ENCODE data around the gene GRIK2.
"Not testable (repeated sequence)": the region's sequence is repeated elsewhere in the genome, so short reads cannot be mapped to it uniquely, and the experiment has no call there.

Gene GRIK2

DNA sequence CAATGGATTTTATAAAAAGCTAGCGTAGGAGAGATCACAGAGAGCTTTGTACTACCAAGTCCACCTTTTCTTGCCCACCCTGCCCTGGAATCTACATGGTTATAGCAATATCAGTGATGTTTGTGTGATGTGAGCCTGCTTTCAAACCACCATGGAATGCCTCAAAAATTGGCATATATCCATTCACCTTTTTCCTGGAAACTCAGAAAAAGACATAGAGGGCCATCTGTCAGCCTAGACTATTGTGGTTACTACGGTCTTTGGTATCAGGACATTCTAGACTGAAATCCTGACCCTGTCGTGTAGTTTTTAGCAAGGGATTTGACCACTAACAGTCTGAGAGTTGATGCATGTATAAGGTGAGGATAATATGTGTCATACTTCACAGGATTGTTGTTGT is 239.6 kb downstream of the GRIK2 start:
- no peak for DNase-seq (ENCODE audit: low read depth)

- not testable (repeated sequence) for DNase-seq (ENCODE audit: low read depth)
These were observed 245.4 kb downstream of the GRIK2 start for GRCh38 chr6:101638865-101639264.

- no peak for DNase-seq (ENCODE audit: low read depth)
These were observed 246.6 kb downstream of the GRIK2 start for GRCh38 chr6:101640131-101640530.

DNA sequence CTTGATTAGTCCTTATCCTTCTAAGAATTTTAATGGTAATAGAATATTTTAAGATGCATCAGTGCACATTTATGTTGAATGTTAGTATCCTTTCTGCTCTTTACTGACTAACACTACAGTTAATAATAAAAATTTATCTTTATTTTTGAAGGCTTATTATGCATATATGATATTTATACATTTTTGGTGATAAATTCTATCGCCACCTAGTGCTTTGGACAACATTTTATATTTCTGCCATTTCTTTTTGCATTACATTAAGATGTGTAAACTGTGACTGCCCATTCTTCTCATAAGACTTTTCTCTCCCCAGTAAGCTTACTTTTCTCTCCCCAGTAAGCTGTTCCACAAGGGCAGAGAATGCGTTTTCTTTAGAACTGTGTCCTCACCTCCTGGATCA is 252.3 kb downstream of the GRIK2 start:
- no peak for DNase-seq (ENCODE audit: low read depth)

DNA sequence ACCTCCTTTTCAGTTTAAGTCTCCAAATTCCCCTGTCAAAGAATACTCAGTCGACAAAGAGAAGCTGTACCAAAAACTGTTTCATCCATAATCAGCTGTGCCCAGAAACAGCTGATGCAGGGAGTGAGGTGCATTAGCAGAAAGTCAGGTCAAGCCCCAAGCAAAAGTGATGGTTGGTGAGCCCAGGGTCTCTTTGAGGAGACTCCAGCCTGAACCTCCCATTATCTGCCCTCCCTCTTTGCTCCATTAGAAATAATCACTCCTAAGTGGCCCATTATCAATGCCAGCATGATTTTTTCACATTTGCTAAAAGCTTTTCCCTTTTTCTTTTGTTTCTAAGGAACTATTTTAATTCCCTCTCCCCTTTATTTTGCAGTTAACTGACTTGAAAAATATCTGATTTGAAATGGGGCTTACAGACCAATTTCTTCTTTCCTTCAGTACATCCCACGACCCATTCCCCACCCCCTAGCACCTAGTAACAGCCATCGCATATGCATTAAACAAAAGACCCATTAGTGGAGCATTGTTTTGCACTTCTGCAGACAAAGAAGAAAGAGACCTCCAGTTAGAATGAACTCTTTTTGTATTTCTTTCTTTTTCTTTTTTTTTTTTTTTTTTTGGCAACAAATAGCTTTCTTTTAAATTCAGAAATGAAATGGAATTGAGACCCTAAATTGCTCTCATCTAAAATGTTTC is 257.0 kb downstream of the GRIK2 start:
- no peak for DNase-seq (ENCODE audit: low read depth)

- DNase-seq (ENCODE audit: low read depth): no peak
These were observed 258.6 kb downstream of the GRIK2 start for GRCh38 chr6:101652079-101652478.

- no peak for DNase-seq (ENCODE audit: low read depth)
These were observed 261.6 kb downstream of the GRIK2 start for GRCh38 chr6:101655109-101655508.

- no peak for DNase-seq (ENCODE audit: low read depth)
These were observed 268.8 kb downstream of the GRIK2 start for GRCh38 chr6:101662111-101662897.

DNA sequence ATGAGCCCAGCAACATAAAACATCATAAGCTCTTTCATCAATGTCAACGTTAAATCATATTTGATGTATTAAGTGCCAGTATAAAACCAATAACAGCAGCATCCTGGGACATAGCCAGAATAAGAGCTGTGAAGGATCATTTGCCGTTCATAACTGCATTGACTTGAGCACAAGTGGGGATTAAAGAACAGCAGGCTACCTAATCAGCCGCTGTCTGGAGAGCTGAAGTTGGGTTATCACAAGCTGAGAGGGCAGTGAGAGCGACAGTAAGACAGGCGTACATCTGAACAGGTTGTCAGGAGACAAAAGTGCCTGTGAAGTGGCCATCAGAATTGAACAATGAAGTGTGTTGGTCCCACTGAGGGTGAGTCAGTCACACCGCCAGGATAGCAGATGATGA is 269.6 kb downstream of the GRIK2 start:
- DNase-seq (ENCODE audit: low read depth): no peak

GRCh38 chr6:101666256-101666655 is 272.7 kb downstream of the GRIK2 start:
- no peak for DNase-seq (ENCODE audit: low read depth)

DNA sequence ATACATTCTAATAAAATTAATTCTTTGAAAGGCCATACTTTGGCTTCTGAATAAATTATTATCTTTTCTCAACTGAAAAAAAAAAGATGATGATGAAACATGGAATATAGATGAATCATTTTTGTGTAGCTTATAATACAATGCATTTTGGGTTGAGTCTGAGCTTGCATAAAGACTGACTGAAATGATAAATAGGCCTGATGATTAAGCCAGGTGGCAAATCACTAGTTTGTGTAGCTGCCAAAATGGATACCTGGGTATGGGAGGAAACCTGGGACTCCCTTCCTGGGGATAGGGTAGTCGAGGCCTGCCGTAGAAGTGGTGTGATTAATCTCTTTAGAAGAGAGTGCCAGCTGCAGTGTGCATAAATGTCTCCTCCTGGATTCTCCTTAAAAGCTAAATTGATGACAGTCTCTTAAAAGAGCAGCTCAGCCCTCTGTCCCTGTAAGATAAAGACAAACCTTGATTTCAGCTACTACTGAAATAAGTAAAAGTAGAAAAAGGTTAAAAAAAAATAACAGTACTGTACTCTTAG is 275.1 kb downstream of the GRIK2 start:
- no peak for DNase-seq (ENCODE audit: low read depth)

DNA sequence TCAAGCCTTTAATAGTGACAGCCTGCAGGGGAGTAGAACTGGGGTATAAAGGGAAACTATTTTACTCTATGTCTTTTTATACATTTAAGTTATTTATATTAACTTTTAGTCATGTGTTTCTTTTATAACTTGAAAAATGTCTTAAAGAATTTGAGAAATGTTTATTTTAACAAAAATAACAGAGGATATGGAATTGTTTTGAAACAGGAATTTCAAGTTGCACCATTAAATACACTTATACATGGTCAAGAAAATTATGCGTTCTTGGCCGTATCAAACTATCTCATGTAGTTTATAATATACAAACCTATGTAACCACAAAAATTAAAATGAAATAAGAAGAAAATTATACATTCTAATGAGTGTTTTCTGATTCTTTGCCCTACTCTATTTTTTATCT is 282.7 kb downstream of the GRIK2 start:
- DNase-seq (ENCODE audit: low read depth): no peak

DNA sequence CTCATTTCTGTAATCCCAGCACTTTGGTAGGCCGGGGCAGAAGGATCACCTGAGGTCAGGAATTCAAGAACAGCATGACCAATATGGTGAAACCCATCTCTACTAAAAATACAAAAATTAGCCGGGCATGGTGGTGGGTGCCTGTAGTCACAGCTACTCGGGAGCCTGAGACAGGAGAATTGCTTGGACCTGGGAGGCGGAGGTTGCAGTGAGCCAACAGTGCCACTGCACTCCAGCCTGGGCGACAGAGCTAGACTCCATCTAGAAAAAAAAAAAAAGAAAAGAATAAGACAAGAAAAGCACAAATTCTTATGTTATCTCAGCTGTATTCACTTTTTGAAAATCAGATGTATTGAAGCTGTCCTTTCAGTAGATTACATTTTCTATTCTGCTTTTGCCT is 289.4 kb downstream of the GRIK2 start:
- DNase-seq (ENCODE audit: low read depth): no peak

- DNase-seq (ENCODE audit: low read depth): no peak
These were observed 290.4 kb downstream of the GRIK2 start for GRCh38 chr6:101683884-101684283.

GRCh38 chr6:101686653-101687052 is 293.1 kb downstream of the GRIK2 start:
- no peak for DNase-seq (ENCODE audit: low read depth)

- no peak for DNase-seq (ENCODE audit: low read depth)
These were observed 295.6 kb downstream of the GRIK2 start for GRCh38 chr6:101689156-101689555.

GRCh38 chr6:101689695-101690094 is 296.2 kb downstream of the GRIK2 start:
- DNase-seq (ENCODE audit: low read depth): no peak

DNA sequence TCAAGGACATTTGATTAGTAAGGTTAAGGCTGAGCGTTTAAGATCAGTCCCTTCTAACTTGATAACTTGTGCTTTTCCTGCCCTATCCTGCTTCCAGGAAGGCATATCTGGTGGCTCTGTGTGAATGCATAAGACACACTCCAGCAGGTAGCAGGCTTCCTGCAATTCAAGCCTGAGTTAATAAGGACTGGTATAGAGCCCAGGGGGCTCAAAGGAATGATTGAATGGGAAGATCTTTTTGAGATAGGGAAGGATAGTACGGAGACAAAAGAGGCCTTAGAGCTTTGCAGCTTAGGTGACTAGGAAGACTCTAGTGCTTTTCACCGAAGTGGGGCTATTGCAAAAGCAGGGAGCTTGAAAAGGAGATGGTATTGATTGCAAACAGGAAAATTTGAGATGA is 307.1 kb downstream of the GRIK2 start:
- DNase-seq (ENCODE audit: low read depth): no peak

GRCh38 chr6:101703311-101703710 is 309.8 kb downstream of the GRIK2 start:
- no peak for DNase-seq (ENCODE audit: low read depth)

GRCh38 chr6:101705866-101706265 is 312.4 kb downstream of the GRIK2 start:
- DNase-seq (ENCODE audit: low read depth): no peak

- DNase-seq (ENCODE audit: low read depth): no peak
These were observed 313.1 kb downstream of the GRIK2 start for GRCh38 chr6:101706576-101706975.

DNA sequence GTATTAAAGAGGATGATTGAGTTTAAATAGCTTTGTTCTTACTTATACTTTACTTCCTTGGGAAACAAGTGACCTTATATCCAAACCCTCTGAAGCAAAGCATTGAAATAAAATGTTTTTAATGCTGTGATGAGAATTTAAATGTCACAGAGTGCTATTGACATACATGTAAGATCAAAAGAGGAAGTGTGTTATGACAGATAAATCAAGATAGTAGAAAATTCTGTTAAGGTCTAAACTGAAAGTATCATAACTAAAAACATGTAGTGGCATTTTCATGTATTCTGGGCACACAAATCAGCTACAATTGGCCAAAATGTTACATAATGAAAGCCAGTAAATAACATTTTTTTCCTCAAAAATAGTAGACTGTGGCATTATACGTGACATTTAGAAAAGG is 318.0 kb downstream of the GRIK2 start:
- DNase-seq (ENCODE audit: low read depth): no peak

DNA sequence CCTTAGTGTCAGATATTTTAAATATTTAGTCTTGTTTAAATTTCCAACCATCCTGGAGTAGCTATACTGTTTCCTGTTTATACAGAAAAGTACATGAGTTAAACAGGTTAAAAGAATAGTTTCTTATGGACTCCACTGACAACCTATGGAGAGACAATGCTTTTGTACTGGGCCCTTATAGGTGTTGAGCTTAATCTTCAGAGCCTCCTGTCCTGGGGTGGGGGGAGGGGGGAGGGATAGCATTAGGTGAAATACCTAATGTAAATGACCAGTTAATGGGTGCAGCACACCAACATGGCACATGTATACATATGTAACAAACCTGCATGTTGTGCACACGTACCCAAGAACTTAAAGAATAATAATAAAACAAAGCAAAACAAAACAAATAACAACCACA is 322.9 kb downstream of the GRIK2 start:
- DNase-seq (ENCODE audit: low read depth): no peak
